B cell (primary cell): ENCODE results near the gene ESR1.

ENCODE experiments used
- CTCF ChIP-seq: fragments of 200-600 bp; IDR thresholded peaks from one replicate; pipeline ENCODE4 v1.8.0; 2022; ENCODE audit warnings: antibody characterized with exemption, mild to moderate bottlenecking
- EZH2 ChIP-seq: IDR thresholded peaks from 2 replicates; pipeline ENCODE4 v1.6.1; 2012; ENCODE audit warnings: borderline replicate concordance, low read depth, mild to moderate bottlenecking, moderate library complexity, low read length; ENCODE audit not compliant: insufficient read depth, poor library complexity, severe bottlenecking

GRCh38 chr6:151959086-151959485 lies 151.6 kb downstream of the ESR1 start:
- TF ChIP-seq EZH2 (no peak), CTCF (no peak)
